ENCODE data around the gene MATN1. TPM values are rescaled to one million over a fixed set of nuclear protein-coding genes. Genes with fewer than 3 reads are reported as not detected.
"Not testable (repeated sequence)": the region's sequence is repeated elsewhere in the genome, so short reads cannot be mapped to it uniquely, and the experiment has no call there.

MATN1 gene
- total RNA-seq, 1 donor: not detected

DNA sequence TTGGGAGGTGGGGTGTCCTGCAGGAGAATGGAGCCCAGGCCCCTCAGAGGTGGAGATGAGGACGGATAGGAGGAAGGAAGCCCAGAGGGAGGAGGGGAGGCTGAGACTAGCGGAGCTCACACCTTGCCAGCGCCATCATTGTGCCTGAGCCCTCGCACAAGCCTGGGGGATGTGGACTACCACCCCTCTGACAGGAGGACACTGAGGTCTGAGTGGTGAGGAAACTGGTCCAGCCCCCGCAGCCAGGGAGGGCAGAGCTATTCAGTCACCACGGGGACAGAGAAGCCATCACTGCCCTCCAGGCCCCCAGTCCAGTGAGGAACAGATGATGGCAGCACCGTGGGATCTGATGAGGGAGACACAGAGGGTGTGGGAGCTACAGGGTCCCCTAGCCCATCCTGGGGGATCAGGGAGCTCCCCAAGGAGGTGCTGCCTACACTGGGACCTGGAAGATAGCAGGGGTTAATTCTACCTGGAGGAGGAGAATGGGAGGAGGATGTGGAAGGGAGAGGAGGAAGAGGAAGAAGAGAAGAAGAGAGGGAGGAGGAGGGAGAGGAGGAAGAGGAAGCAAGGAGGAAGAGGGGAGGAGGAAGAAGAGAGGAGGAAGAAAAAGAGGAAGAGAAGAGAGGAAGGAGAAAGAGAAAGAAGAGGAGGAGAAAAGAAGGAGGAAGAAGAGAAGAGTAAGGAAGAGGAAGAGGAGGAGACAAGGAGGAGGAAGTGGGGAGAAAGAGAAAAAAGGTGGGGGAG, 31.0 kb downstream of the MATN1 start:
- H3K4me3 ChIP-seq (ENCODE audit: low read depth, low read length): no peak overlapping the region
- DNase-seq (ENCODE audit: low read depth): no peak
- TF ChIP-seq, protein P1, sequence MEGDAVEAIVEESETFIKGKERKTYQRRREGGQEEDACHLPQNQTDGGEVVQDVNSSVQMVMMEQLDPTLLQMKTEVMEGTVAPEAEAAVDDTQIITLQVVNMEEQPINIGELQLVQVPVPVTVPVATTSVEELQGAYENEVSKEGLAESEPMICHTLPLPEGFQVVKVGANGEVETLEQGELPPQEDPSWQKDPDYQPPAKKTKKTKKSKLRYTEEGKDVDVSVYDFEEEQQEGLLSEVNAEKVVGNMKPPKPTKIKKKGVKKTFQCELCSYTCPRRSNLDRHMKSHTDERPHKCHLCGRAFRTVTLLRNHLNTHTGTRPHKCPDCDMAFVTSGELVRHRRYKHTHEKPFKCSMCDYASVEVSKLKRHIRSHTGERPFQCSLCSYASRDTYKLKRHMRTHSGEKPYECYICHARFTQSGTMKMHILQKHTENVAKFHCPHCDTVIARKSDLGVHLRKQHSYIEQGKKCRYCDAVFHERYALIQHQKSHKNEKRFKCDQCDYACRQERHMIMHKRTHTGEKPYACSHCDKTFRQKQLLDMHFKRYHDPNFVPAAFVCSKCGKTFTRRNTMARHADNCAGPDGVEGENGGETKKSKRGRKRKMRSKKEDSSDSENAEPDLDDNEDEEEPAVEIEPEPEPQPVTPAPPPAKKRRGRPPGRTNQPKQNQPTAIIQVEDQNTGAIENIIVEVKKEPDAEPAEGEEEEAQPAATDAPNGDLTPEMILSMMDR (IDR thresholded peaks at IDR 0.05; ENCODE audit: insufficient read depth, low read depth, low read length): no peak

DNA sequence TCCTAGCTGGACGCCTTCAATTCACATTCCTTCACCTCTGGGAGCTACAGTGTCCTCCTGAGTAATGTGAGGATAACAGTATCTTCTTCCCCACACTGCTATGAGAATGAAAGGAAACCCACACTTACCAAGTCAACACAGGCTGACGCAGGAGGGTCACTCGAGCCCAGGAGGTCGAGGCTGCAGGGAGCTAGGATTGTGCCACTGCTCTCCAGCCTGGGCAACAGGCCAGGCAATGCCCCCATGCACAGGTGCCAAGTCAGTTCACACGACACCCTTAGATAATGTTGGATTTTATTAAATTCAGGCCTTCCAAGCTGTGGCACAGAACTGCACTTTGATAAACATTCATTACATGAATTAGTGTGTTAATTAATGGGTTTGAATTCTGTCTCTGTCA, 31.9 kb downstream of the MATN1 start:
- H3K4me3 ChIP-seq (ENCODE audit: low read depth, low read length): no peak overlapping the region
- DNase-seq (ENCODE audit: low read depth): no peak
- TF ChIP-seq, protein P1 (IDR thresholded peaks at IDR 0.05; ENCODE audit: insufficient read depth, low read depth, low read length): no peak

DNA sequence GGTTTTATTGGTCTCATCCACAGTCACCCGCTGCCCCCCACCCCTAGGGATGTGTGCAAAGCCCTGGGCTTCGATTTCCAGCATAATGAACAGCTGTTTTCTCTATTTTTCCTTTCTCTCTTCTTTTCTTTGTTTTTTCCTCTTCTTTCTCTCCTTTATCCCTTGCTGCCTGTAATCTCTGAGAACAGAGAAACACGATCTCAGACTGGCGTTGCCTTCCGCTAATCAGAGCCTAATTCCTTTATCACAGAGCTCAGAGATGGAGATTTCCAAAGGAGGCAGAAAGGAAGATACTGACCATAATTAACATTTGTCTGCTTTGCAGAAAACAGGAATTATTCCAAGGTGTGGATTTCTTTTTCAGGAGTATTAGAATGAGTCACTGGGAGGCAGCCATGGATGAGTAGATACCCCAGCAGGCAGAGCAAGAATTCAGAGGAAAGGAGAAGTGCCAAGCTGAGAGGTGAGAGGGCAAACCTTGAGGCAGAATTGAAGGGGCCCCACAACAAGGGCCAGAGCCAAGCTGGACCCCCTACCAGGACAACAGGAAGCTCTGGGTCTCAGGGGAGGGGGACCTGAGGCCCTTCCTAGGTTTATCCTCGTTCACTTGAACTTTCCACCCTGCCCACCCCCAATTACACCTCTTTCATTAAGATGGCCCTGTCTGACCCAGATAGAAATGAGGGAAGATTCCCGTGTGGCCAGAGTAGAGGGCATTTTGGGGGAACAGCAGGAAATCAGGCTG, 33.3 kb downstream of the MATN1 start:
- no peak overlapping the region for H3K4me3 ChIP-seq (ENCODE audit: low read depth, low read length)
- TF ChIP-seq, protein P1 (IDR thresholded peaks at IDR 0.05; ENCODE audit: insufficient read depth, low read depth, low read length): no peak
- no peak for DNase-seq (ENCODE audit: low read depth)

DNA sequence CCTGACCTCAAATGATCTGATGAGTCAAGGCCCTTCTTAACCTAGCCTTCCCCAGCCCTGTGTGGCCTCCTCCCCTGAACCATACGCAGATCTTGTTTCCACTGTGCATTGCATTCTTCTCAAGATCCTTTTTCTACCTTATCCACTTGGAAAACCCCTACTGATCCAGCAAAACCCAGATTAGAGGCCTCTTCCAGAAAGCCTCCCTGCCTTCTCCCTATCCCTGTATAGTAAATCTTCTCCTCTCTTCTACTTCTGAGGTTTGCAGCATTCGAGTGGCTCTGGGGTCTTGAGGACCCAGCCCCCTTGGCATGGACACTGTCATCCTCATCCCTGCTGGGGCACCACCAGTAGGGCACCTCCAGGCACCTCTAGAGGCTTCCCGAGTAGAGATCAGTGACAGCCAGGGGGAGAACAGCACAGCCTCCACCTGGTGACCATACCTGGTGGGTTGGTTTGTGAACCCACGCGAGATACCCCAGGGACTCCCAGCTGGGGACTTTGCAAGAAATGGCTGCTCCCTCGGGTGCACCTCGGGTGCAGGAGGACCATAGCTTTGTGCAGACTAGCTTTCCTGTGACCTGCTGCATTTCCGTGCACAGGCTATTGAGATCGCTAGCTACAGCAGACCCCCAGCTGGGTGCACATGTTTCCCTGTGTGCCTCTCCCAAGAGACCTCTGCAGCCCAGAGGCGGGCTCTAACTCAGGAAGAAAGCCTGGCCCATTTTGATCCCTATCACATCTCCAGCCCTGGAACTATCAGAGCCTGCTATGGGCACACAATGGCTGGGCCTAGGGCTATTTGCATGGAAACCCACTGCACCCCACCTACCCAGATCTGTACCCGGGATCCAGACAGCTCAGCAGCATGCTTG, 34.2 kb downstream of the MATN1 start:
- no peak overlapping the region for H3K4me3 ChIP-seq (ENCODE audit: low read depth, low read length)
- DNase-seq (ENCODE audit: low read depth): no peak

DNA sequence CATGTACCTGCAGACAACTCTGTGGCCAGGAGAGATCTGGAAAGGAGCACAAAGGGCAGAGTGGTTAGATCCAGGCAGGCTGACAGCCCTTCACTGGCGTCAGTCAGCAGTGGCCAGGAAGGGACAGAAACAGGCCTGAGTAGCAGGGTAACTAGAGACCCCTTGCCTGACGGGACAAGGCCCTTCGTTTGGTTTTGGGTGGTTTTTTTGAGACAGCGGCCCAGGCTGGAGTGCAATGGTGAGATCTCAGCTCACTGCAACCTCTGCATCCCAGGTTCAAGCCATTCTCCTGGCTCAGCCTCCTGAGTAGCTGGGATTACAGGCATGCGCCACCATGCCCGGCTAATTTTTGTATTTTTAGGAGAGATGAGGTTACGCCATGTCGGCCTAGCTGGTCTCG, 34.9 kb downstream of the MATN1 start:
- DNase-seq (ENCODE audit: low read depth); H3K4me3 ChIP-seq (ENCODE audit: low read depth, low read length): not testable (repeated sequence)

More for the DNA sequence above, 34.2 kb downstream of the MATN1 start:
- TF ChIP-seq, protein P1 (IDR thresholded peaks at IDR 0.05; ENCODE audit: insufficient read depth, low read depth, low read length): no peak

DNA sequence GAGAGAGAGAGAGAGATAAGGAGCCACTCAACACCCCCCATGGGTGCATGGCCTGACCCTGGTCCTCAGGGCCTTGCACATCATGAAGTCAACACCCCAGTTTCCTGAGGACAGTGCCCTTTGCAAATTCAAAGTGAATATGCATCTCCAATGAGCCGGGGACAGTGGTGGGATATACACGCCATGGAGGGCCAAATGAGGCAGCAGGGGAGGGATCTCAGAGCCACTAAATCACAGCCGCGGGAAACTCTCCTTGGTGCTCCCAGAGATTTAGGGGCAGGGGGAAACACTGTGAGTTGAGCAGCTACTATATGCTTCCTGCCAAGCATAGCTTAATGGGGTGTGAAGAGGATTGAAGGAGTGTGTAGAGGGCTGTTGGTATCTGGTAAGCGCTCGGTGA, 35.5 kb downstream of the MATN1 start:
- no peak for DNase-seq (ENCODE audit: low read depth)
- H3K4me3 ChIP-seq (ENCODE audit: low read depth, low read length): no peak overlapping the region
- TF ChIP-seq, protein P1 (IDR thresholded peaks at IDR 0.05; ENCODE audit: insufficient read depth, low read depth, low read length): no peak

Data from fibroblast of villous mesenchyme (primary cell).